NB4 (cell line): Measurements from ENCODE around the gene PCNP.

Experiments
- POLR2A ChIP-seq: IDR thresholded peaks from 2 replicates; pipeline ENCODE4 v1.6.1; 2011; ENCODE audit warnings: mild to moderate bottlenecking; ENCODE audit not compliant: insufficient read length; ENCODE audit errors: extremely low read depth
- TF ChIP-seq, protein P1 (sequence below): IDR thresholded peaks from one replicate; pipeline ENCODE4 v1.5.1; 2012; ENCODE audit warnings: low read depth, low read length

DNA sequence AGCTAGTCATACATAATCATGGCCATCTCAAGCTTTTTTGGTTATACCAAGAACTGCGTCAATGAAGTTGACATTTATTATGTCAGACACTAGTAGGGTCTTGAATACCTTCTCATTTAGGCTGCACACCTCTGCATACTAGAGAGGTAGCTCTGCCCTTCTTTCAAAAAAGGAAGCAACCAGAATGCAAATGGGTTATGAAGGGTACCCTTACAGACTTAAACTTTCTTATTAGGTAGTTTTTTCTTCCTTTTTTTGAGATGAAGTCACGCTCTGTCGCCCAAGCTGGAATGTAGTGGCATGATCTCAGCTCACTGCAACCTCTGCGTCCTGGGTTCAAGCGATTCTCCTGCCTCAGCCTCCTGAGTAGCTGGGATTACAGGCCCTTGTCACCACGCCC is 3.3 kb downstream of the PCNP start:
- TF ChIP-seq POLR2A = no peak
- TF ChIP-seq, protein P1, sequence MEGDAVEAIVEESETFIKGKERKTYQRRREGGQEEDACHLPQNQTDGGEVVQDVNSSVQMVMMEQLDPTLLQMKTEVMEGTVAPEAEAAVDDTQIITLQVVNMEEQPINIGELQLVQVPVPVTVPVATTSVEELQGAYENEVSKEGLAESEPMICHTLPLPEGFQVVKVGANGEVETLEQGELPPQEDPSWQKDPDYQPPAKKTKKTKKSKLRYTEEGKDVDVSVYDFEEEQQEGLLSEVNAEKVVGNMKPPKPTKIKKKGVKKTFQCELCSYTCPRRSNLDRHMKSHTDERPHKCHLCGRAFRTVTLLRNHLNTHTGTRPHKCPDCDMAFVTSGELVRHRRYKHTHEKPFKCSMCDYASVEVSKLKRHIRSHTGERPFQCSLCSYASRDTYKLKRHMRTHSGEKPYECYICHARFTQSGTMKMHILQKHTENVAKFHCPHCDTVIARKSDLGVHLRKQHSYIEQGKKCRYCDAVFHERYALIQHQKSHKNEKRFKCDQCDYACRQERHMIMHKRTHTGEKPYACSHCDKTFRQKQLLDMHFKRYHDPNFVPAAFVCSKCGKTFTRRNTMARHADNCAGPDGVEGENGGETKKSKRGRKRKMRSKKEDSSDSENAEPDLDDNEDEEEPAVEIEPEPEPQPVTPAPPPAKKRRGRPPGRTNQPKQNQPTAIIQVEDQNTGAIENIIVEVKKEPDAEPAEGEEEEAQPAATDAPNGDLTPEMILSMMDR = no peak
